DOHH2 (cell line): ENCODE data around the gene HNF1A.

Experiments used
- EZH2phosphoT487 ChIP-seq: fragments of 200-600 bp; sonication (generic); IDR thresholded peaks from 2 replicates; pipeline ENCODE4 v1.6.1; 2017; ENCODE audit warnings: borderline replicate concordance, mild to moderate bottlenecking, antibody characterized with exemption, low read length, moderate library complexity, mixed read lengths
- TF ChIP-seq, protein P1 (sequence below): fragments of 200-600 bp; sonication (generic); IDR thresholded peaks from one replicate; pipeline ENCODE4 v1.5.1; 2014; ENCODE audit warnings: antibody characterized with exemption, mild to moderate bottlenecking, low read depth, low read length; ENCODE audit not compliant: poor library complexity, severe bottlenecking

- TF ChIP-seq, protein P1, sequence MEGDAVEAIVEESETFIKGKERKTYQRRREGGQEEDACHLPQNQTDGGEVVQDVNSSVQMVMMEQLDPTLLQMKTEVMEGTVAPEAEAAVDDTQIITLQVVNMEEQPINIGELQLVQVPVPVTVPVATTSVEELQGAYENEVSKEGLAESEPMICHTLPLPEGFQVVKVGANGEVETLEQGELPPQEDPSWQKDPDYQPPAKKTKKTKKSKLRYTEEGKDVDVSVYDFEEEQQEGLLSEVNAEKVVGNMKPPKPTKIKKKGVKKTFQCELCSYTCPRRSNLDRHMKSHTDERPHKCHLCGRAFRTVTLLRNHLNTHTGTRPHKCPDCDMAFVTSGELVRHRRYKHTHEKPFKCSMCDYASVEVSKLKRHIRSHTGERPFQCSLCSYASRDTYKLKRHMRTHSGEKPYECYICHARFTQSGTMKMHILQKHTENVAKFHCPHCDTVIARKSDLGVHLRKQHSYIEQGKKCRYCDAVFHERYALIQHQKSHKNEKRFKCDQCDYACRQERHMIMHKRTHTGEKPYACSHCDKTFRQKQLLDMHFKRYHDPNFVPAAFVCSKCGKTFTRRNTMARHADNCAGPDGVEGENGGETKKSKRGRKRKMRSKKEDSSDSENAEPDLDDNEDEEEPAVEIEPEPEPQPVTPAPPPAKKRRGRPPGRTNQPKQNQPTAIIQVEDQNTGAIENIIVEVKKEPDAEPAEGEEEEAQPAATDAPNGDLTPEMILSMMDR: no peak
- no peak for TF ChIP-seq EZH2phosphoT487
Observed at GRCh38 chr12:121021754-121022153, 43.4 kb downstream of the HNF1A start.
